ENCODE data around the gene FILIP1L.

- no peak for TF ChIP-seq CTCF (IDR thresholded peaks at IDR 0.05)
- no peak for TF ChIP-seq RXRA (IDR thresholded peaks at IDR 0.05; ENCODE audit: borderline replicate concordance, low read depth)
- no peak for TF ChIP-seq USF2 (IDR thresholded peaks at IDR 0.05; ENCODE audit: borderline replicate concordance, low read depth, low read length)
- no peak for TF ChIP-seq USF1 (IDR thresholded peaks at IDR 0.05; ENCODE audit: borderline replicate concordance, low read depth)
- no peak for TF ChIP-seq POLR2AphosphoS5 (IDR thresholded peaks at IDR 0.05; ENCODE audit: low read depth, low read length)
- no peak for TF ChIP-seq RFX5 (IDR thresholded peaks at IDR 0.05; ENCODE audit: low read length)
- TF ChIP-seq REST (IDR thresholded peaks at IDR 0.05; ENCODE audit: low read depth, low read length) = no peak
- no peak for TF ChIP-seq NRF1 (IDR thresholded peaks at IDR 0.05; ENCODE audit: low read depth, low read length)
Observed at GRCh38 chr3:99974989-99975388, 139.3 kb downstream of the FILIP1L start.

Data from SK-N-SH (cell line).